ENCODE data around the gene CRIP1.

CRIP1 gene

GRCh38 chr14:105490267-105490571, 3.5 kb downstream of the CRIP1 start:
- H3K27ac ChIP-seq, result peak overlapping the region; percentile 100
- TF ChIP-seq ZFX (IDR thresholded peaks at IDR 0.05; ENCODE audit: borderline replicate concordance) (no peak), CTCF (IDR thresholded peaks at IDR 0.05) (no peak)

DNA sequence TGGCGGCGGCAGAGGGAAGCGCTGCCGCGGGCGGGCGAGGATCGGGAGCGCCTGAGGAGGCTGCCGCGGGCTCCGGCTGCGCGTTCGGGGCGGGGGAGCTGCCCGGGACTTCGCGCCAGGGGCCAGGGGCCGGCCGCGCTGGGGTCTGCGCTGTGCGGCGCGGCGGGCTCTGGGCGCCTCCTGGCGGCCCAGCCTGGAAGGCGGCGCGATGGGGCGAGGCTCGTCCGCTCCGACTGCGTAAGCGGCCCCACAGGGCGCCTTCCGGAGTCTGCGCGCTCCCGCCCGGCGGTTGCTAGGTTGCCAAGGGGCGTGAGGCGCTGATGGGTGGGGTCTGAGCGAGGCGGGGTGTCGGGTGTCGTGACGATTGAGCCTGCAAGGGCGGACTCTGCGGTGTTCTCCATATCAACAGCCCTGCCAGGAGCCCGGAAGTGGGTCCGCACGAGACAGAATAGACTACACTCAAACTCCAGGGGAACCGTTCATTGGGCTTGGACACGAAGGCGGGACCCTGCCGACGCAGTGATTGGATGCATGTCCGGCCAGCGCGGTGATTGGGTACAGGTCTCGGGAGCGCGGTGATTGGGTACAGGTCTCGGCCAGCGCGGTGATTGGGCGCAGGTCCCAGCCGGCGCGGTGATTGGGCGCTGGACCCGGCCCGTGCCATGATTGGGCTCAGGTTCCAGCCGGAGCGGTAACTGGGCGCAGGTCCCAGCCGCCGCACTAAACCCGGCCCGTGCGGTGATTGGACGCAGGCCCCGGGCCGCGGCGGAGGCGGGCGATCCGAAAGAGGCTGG, 4.1 kb downstream of the CRIP1 start, which contains the start of gene TEDC1:
Gene TEDC1, plus strand, starts transcription at position 675 of the 794 bp plus-strand sequence. CDS start 130 bp downstream, outside the sequence.
- peak within 1 kb of the TSS; percentile 100 for H3K27ac ChIP-seq
- no peak for TF ChIP-seq ZFX (IDR thresholded peaks at IDR 0.05; ENCODE audit: borderline replicate concordance)
- peak; percentile 96 for TF ChIP-seq CTCF (IDR thresholded peaks at IDR 0.05)

DNA sequence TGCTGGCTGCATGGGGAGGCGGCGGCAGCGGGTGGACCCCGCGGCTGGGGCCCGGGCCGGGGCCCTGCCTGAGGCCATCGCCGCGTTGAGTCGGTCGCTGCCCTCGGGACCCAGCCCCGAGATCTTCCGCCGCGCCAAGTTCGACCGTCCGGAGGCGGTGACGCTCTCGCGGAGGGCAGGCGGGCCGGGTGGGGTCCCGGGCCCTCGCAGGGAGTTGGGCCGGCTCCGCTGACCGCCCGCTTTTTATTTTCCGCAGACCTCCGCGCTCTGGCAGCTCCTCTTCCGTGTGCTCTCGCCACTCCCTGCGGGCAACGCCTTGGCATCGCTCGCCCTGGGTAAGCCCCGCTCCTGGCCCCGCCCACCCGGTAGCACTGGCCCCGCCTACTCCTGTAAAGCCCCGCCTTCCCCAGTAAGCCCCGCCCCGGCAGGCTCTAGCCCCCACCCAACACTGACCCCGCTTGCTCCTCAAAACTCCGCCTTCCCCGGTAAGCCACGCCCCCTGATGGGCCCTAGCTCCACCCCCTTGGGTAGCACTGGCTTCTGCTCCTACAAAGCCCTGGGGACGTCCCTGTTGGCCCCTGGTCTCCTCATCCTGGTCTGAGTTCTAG, 4.8 kb downstream of the CRIP1 start:
- H3K27ac ChIP-seq, result peak overlapping the region; percentile 100
- TF ChIP-seq ZFX (IDR thresholded peaks at IDR 0.05; ENCODE audit: borderline replicate concordance) (no peak), CTCF (IDR thresholded peaks at IDR 0.05) (no peak)

DNA sequence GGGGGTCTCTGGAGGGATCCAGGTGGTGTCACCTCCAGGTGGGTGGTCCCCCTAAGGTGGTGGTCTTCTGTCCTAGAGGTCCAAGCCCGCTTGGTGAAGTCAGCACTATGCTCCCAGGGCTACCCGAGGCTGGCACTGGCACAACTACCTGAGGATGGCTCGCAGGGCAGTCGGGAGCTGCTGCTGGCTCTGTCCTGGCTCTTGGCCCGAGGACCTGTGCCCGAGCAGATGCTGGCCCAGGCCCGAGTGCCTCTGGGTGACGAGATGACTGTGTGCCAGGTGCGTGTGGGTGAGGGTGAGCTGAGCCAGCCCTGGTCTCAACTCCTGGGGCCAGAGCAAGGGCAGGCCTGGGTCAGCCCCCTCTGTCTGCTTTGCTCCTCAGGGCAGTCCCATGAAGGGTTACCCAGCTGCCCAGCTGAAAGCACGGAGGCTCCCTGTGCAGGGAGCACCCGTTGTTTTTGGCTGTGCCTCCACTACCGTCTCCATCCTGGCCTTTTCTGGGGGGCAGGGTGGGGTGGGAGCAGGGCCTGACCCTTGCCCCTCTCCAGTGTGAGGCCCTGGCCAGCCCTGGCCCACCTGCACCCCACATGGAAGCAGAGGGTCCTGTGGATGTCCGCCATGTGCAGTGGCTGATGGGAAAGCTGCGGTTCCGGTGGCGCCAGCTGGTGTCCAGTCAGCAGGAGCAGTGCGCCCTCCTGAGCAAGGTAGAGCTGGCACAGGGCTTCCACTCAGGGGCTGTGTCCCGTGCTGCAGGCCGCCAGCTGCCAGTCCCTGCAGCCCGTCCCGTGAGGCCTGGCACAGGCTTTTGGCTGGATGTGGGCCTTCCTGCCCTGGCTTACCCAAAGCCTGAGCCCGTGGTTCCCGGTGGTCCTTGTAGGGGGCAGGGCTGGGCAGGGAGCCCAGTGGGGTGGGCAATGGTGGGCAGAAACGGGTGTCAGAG, 5.6 kb downstream of the CRIP1 start:
- H3K27ac ChIP-seq, result peak overlapping the region; percentile 100
- TF ChIP-seq ZFX (IDR thresholded peaks at IDR 0.05; ENCODE audit: borderline replicate concordance), result no peak
- no peak for TF ChIP-seq CTCF (IDR thresholded peaks at IDR 0.05)

GRCh38 chr14:105492971-105493871, 6.5 kb downstream of the CRIP1 start:
- no peak for TF ChIP-seq CTCF (IDR thresholded peaks at IDR 0.05)
- TF ChIP-seq ZFX (IDR thresholded peaks at IDR 0.05; ENCODE audit: borderline replicate concordance), result no peak
- no peak overlapping the region for H3K27ac ChIP-seq

DNA sequence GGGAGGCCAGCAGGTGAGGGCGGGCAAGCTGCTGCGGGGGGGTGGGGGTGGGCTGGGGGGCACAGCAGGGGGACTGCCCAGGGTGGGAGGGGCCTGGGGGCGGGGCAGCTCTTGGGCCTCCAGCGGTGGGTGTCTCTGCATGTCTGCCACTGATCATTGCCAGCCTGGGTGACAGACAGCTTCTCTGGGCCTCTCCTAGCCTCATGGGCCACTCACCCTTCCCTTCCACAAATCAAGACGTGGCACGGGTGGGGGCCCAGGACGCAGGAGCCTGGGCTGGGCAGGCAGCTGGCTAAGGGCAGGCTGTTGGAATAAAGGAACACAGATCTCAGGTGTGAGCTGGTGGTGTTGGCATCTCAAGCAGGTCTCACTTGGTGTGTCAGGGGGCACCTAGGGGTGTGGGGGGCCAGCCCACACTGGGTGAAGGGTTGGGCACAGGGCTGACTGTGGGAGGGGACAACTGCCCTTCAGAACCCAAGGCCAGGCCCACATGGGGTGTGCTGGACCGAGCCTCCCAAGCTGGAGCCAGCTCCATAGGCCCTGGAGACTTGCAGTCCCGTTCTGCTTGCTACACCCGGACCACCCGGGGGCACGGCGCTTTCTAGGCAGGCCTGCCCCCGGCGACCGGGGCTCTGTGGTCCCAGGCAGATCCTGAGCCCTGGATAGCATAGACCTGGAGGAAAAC, 7.4 kb downstream of the CRIP1 start:
- TF ChIP-seq CTCF (IDR thresholded peaks at IDR 0.05) (no peak), ZFX (IDR thresholded peaks at IDR 0.05; ENCODE audit: borderline replicate concordance) (no peak)
- H3K27ac ChIP-seq, result no peak overlapping the region

Data from 22Rv1 (cell line).